SH-SY5Y (cell line): Measurements from ENCODE around the gene SYNE2.

ENCODE experiments used
- GATA2 ChIP-seq: IDR thresholded peaks from 2 replicates; pipeline ENCODE4 v1.6.1; 2011; ENCODE audit warnings: mild to moderate bottlenecking, low read depth, low read length
- GATA3 ChIP-seq: IDR thresholded peaks from 2 replicates; pipeline ENCODE4 v1.6.1; 2011; ENCODE audit warnings: low read depth, mild to moderate bottlenecking, low read length, moderate library complexity

The SYNE2 gene

DNA sequence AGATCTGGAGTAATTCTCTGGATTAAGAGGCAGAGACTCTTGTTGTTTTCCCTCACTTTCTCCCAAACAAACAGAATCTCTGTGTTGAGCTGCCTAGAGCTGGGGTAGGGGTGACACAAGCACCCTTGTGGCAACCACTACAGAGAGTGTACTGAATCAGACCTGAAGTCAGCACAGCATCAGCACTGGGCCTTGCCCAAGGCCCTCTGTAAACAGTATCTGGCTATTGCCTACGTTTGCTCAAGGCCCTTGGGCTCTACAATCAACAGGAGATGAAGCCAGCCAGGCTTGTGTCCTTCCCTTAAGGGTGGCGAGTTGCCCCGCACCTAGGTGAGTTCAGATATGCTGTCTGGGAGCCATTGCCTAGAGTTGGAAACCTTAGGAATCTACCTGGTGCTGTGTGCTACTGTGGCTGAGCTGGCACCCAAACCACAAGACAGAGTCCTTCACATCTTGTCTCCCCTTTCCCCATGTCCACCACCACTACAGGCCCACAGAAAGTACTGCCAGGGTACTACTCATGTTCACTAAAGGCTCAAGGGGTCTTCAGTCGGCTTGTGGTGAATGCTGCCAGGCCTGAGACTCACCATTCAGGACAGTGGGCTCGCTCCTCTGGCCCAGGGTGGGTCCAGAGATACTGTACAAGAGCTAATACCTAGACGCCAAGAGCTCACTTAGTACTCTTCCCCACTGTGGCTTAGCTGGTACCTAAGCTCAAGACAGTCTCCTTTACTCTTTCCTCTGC, 206.8 kb downstream of the SYNE2 start:
- TF ChIP-seq GATA3: no peak
- no peak for TF ChIP-seq GATA2

DNA sequence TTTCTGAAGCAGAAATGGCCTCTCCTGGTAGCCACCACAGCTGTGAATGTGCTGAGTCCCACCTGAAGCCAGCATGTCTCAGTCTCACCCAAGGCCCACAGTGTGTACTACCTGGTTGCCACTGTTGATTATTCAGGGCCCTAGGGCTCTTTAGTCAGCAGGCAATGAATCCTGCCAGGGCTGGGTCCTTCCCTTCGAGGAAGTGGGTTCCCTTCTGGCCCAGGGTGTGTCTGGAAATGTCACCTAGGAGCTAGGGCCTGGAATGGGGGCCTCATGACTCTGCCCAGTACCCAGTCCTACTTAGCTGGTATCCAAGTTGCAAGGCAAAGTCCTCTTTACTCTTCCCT, 207.4 kb downstream of the SYNE2 start:
- no peak for TF ChIP-seq GATA3
- TF ChIP-seq GATA2: no peak

DNA sequence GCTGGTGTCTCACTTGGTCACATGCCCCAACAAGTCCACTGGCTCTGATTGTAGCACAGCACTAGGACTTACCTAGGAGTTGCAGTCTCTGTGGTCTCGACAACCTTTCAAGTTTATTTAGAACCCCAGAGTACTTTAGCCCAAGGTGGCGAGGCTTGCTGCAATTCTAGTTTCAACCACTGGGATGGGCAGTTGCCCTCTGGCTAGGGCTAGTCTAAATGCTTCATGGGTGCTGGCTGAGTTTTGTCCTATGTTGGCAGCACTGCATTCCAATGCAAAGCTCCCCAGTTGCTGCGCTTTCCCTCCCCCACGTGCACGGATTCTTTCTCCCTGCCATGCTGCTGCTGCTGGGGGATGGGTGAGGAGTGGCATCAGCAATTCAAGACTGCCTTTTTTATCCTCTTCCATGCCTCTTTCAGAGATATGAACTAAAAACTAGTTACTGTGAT, 207.9 kb downstream of the SYNE2 start:
- TF ChIP-seq GATA3 (no peak), GATA2 (no peak)

DNA sequence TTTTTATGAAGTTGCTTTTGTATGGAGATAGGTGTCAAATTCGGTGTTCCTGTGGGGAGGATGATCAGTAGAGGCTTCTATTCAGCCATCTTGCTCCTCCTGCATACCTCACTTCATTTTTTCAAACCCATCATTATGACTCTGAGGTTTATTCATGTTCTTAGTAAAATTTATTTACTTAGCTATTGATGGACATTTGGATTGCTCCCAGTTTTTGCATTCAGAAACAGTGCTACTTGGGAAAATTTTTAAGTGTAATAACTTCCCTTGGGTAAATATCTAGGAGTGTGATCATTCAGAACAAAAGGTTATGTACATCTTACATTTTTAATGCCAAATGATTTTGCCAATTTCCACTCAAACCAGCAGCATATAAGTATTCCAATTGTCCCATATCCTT, 208.3 kb downstream of the SYNE2 start:
- TF ChIP-seq GATA2: no peak
- TF ChIP-seq GATA3: no peak

DNA sequence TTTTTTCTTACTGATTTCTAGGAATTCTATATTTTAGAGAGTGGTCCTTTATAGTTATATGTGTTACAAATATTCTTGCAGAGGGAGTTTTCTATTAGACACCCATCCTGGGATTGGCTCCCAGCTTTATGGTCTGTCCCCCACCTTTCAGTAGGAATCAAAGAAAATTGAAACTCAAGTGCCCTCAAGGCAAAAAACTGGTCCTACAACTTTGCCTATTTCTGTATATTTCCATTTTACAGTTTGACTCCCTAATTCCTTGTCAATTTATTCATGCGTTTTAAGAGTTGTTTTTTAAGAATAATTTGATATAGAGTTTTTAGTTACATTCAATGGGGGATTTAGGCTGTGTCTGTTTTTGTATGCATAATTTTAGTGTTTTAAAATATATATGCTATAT, 208.9 kb downstream of the SYNE2 start:
- TF ChIP-seq GATA3: no peak
- TF ChIP-seq GATA2: no peak

DNA sequence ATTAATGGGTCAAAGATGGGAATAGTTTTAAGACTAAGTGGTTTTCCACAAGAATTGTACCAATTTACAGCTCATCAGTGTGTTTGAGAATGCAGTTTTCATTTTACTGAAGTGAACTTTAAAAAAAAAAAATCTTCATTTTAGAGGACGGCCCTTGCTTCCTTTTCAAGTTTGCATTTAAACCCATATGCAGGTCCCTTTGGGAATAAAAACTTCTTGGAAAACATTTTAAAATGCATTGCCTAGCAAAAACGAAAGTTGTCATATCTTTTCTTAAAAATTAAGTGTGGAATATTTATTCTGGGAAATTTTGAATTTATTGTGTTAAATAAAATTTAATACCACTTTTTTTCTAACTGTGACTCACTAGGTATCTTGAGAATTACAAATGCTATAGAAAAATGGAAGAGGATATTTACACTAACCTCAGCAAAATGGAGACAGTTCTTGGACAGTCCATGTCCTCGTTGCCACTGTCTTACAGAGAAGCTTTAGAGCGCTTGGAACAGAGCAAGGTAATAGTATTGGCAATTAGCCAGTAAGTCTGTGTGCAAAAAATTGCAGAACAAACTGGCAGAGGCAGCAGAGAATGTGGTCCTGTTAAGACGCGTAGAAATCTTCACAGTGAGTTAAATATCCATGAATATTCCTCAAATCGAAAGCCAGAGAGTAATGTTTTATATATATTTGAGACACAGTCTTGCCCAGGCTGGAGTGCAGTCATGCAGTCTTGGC, 209.7 kb downstream of the SYNE2 start:
- no peak for TF ChIP-seq GATA3
- no peak for TF ChIP-seq GATA2

DNA sequence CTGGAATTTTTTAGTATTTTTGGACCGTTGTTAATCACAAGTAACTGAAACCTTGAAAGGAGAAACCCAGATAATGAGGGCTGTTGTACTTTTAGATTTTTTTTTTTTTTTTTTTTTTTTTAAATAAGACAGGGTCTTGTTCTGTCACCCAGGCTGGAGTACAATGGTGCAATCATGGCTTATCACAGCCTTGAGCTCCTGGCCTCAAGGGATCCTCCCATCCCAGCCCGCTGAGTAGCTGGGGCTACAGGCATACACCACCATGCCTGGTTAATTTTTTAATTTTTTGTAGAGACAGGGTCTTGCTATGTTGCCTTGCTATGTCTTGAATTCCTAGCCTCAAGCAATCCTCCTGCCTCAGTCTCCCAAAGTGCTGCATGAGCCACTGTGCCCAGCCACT, 211.6 kb downstream of the SYNE2 start:
- TF ChIP-seq GATA3 (no peak), GATA2 (no peak)

DNA sequence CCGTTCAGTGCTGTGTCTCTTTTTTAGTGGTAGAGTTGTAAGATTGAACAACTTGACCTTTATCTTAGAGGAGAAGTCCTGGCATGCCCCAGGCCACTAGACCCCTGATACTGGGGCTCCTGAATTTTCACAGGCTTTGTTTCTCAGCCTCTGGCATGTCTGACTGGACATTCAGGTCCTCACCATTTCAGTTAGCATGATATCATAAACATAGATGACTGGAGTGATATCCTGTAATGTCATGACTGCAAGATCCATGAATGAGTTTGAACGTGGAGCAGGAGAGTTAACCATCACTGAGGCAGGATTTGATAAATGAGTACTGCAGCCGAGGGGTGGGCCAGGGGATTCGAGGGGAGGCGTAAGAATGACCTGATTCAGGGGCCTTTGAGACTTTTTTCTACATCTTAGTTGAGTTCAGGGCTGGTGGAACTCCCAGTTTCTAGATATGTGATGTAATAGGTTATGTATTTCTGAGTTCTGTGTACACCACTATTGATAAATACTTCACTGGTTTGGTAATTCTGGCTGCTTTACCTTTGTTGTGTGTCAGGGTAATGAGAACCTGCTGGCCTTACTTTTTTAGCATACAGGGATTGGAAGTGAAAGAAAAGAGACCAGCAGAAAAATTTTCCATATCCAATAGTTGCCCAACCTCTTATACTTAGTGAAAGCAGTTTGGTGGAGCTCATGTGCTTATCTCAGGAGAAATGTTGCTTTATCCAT, 217.0 kb downstream of the SYNE2 start:
- TF ChIP-seq GATA2 (no peak), GATA3 (no peak)

DNA sequence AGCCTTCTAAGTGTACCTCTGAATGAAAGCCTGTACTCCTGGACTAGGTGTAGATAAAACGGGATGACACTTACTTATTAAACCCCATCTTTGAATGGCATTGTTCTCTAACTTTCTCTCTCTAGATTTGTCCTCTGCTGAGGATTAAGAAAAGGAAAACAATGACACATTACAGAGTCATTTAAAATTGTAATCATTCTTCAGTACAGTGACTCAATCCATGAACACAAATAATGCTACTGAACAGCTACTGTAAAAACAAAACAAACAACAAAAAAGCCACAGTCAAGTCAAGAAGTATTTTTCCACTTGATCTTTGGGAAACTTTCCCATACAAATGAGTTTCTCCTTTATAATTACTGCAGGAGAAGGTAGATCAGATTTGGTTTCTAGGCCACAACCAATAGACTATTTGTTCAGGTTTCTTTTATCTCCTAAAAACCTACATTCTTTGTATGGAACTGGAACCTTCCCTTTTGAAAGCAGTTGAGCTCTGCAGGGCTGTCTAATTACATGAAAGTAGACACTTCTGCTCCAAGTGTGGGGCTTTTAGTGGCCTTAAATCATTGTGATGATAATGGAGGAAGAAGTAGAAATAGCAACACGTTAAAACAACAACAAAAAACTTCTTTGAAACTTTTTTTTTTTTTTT, 222.3 kb downstream of the SYNE2 start:
- TF ChIP-seq GATA3 (no peak), GATA2 (no peak)

DNA sequence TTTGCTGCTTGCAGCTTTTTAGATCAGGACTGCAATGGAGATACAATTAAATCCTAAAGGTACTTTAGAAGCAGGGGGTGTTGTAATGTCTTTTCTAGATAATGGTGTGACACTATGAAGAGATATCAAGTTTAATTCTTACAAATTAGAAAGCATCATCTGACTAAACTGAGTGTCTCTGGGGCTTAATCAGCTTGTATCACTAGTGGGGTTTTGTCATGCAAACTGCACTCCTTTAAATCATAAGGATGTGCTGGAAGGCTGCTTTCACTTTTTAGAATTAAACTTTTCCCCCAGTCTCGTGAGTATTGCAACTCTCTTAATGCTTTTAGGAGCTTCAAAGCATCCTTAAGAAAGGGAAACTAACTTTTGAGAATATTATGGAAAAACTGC, 222.8 kb downstream of the SYNE2 start:
- TF ChIP-seq GATA2 (no peak), GATA3 (no peak)

DNA sequence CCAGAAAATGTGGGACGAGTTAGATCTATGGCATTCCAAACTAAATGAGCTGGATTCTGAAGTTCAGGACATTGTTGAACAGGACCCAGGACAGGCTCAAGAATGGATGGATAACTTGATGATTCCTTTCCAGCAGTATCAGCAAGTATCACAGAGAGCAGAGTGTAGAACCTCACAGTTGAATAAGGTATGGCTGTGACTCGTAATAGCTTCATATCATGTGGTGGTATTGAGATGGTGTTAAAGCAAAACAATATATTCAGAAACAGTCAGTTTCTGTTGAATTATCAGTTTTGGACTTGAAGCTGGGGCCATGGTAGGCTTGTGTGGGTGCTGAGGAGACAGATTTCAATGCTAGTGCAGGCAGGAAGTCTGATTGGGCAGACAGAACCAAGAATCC, 227.6 kb downstream of the SYNE2 start:
- no peak for TF ChIP-seq GATA3
- TF ChIP-seq GATA2: no peak

DNA sequence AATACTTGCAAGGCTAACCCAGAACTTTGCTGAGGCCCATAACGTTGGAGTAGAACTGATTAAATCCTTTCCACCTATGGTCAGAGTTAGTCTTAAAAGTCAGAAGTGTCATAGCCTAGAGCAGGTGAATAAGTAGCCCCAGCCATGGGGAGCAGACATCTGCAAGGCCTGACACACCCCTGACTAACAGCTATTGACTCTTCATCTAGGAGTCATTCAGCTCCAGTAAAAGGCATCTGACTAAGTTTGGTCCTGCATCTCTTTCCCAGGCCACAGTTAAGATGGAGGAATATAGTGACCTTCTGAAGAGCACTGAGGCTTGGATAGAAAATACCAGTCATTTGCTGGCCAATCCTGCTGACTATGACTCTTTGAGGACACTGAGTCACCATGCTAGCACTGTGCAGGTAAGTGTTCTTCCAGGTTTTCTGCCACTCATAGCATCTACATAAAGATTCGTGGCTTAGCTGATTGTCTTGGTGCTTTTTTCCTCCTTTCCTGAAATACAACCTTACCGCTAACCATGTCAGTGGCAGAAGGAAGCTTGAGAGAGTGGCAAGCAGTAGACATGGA, 228.5 kb downstream of the SYNE2 start:
- no peak for TF ChIP-seq GATA2
- no peak for TF ChIP-seq GATA3

DNA sequence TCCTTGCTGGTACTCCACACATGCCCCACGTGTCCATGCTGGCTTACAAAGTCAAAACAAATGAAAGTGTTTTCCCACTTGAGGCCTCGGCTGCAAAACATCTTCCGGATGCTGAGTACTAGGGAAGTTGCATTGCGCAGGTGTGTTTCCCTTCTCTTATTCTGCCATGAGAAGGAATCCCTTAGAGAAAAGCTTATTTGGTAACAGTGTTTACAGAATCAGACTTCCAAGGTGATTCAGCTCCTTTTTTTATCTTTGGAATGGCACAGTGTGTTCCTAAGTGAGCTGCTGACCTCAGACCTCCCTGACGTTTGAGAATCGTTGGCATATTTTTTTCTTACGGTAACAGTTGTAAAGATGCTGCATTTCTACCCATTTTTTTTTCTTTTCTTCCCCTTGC, 230.0 kb downstream of the SYNE2 start:
- TF ChIP-seq GATA3 (no peak), GATA2 (no peak)

DNA sequence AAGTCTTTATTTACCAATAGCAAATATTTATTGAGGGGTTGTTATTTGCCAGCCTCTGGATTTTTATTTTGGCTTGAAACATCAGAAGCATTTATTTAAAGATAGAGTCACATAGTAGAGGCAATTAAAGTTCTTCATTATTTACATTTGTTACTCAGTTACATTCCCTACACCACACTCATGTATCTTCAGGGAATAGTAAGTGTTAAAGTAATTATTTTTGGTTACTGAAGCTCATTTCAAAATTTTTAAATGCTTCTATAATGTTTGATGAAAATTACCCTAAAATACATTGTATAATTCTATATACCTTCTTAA, 235.8 kb downstream of the SYNE2 start:
- TF ChIP-seq GATA2: no peak
- no peak for TF ChIP-seq GATA3
